NB4 (cell line): ENCODE results near the gene ERICH2.

Experiments
- DNase-seq: peaks from one replicate; pipeline ENCODE4 v3.0.0; 2010; ENCODE audit warnings: low read depth
- H3K4me3 ChIP-seq: one replicate; pipeline ENCODE4 v1.5.1; 2011; ENCODE audit warnings: mild to moderate bottlenecking, low read depth, low read length, moderate library complexity
- MYC ChIP-seq: IDR thresholded peaks from 2 replicates; pipeline ENCODE4 v1.6.1; 2011; ENCODE audit warnings: low read depth, low read length
- POLR2A ChIP-seq: IDR thresholded peaks from 2 replicates; pipeline ENCODE4 v1.6.1; 2011; ENCODE audit warnings: mild to moderate bottlenecking; ENCODE audit not compliant: insufficient read length; ENCODE audit errors: extremely low read depth
- TF ChIP-seq, protein P1 (sequence below): IDR thresholded peaks from 2 replicates; pipeline ENCODE4 v1.6.1; 2011; ENCODE audit warnings: low read depth, low read length
- TF ChIP-seq, protein P2 (sequence below): IDR thresholded peaks from one replicate; pipeline ENCODE4 v1.5.1; 2012; ENCODE audit warnings: low read depth, low read length

ERICH2 gene

DNA sequence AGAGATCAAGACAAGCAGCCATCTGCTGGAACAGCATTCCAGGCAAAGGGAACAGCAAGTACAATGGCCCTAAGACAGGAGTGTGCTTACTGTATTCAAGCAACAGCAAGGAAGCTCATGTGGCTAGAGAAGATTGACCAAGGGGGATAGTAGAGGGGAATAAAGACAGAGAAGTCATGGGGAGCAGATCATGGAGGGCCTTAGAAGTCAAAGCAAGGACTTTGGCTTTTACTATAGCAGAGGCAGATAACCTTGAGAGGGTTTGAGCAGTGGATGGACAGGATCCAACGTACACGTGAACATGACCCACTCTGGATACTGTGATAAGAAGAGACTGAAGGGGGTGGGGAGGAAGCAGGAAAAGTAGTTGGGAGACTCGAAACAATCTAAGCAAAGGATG lies 28.2 kb upstream of the ERICH2 start:
- TF ChIP-seq, protein P1, sequence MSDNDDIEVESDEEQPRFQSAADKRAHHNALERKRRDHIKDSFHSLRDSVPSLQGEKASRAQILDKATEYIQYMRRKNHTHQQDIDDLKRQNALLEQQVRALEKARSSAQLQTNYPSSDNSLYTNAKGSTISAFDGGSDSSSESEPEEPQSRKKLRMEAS: no peak
- TF ChIP-seq POLR2A (no peak), MYC (no peak)
- TF ChIP-seq, protein P2, sequence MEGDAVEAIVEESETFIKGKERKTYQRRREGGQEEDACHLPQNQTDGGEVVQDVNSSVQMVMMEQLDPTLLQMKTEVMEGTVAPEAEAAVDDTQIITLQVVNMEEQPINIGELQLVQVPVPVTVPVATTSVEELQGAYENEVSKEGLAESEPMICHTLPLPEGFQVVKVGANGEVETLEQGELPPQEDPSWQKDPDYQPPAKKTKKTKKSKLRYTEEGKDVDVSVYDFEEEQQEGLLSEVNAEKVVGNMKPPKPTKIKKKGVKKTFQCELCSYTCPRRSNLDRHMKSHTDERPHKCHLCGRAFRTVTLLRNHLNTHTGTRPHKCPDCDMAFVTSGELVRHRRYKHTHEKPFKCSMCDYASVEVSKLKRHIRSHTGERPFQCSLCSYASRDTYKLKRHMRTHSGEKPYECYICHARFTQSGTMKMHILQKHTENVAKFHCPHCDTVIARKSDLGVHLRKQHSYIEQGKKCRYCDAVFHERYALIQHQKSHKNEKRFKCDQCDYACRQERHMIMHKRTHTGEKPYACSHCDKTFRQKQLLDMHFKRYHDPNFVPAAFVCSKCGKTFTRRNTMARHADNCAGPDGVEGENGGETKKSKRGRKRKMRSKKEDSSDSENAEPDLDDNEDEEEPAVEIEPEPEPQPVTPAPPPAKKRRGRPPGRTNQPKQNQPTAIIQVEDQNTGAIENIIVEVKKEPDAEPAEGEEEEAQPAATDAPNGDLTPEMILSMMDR: no peak
- H3K4me3 ChIP-seq: no peak overlapping the region
- no peak for DNase-seq

DNA sequence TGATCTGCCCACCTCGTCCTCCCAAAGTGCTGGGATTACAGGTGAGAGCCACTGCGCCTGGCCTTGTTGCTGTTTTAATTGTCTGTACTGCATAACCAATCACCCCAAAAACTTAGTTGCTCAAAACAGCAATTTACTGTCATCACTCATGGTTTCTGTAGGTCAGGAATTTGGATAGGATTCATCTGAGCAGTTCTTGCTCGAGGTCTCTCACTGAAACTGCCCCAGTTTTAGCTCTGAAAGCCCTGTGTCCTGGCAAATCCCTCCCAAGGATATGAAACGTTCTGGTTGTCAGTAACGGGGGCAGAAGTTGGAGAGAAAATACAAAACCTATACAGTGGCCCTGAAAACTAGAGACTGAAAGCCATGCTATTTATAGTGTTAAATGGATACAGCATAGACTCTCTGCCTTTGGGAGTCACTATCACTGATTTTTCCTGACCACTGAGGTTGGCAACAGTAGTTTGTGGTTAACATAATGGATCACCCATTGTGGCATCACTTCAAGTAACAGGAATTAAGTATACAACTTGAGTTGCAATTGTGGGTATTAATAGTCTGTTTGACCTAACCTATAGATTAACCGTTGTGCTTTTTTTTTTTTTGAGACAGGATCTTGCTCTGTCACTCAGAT lies 27.2 kb upstream of the ERICH2 start:
- H3K4me3 ChIP-seq: no peak overlapping the region
- TF ChIP-seq MYC (no peak), POLR2A (no peak)
- TF ChIP-seq, protein P2: no peak
- TF ChIP-seq, protein P1: no peak
- DNase-seq: no peak

DNA sequence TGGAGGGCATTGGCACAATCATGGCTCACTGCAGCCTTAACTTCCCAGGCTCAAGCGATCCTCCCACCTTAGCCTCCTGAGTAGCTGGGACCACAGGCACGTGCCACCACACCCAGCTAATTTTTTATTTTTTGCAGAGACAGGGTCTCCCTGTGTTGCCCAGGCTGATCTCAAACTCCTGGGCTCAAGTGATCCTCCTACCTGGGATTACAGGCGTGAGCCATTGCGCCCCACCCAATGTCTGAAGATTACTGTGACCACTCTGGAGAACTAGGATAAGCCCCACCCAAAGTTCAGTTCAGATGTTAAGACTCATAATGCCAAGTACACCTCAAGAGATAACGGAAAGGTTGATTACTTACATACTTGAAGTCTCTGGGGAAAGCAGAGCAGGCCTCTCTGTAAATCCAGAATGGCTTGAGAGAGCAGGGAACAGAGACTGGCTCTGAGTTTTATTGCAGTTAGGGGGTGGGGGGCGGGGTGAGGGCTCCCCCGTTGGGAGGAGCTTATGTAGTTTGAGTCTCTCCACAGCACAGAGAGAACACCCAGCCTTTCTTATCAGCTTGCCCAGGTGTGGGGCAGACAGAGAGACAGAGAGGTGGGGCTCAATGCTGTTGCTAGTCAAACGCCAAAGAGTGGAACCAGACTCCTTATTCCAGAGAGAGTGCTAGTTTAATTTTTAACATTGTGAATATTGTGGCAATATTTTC lies 26.5 kb upstream of the ERICH2 start:
- DNase-seq: peak; percentile 69
- peak overlapping the region; percentile 30 for H3K4me3 ChIP-seq
- TF ChIP-seq, protein P1: no peak
- TF ChIP-seq, protein P2: no peak
- TF ChIP-seq MYC (no peak), POLR2A (no peak)

DNA sequence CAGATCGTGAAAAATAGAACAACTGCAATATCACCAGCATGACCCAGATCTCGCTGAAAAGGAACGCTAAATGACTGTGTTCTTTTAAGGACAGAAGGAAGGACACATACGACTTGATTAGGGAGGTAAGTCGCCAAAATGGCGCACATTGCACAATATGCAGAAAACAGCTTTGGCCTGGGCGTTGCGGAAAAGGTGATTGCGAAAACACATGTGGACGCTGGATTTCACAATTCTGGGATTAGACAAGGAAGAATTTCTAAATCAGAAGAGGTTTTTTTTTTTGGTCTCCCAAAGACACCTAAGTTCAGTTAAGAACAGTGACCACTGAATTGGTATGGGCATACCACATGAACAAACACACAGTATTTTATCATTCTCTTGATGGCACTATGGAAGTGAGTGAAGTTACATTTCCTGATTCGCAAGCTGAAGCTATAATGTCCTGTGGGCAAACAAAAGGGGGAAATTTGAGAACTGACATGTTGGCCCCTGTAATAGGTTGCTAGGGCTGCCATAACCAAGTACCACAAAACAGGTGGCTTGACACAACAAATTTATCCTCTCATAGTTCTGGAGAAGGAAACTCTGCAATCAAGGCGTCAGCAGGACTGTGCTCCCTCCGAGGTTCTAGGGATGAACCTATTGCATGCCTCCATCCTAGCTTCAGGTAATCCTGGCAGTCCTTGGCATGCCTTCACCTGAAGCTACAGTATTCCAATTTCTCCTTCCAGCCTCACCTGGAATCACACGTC lies 25.8 kb upstream of the ERICH2 start:
- H3K4me3 ChIP-seq: peak overlapping the region; percentile 30
- TF ChIP-seq POLR2A (no peak), MYC (0 out of 2 replicates have a peak, but pooled peaks have one; percentile 50)
- TF ChIP-seq, protein P1: peak; percentile 67; the same call in 1 of the 2 replicates
- TF ChIP-seq, protein P2: no peak
- DNase-seq: peak; percentile 92

DNA sequence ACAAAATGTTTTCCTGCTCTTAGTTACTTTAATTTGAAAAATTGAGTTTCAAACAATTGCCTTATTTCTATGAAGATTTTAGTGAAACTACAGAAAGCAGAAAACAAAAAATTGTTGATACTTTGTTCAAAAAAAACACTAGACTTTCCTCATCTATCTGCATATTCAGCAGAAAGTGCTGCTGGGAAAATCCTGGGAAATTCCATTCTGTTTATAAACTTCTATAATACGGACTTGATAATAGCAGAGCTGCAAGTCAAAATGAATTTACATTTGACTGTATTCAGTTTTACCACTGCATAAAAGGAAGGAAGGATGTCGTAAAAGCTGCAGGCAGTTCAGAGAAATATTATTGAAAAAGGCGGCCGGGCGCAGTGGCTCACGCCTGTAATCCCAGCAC lies 24.9 kb upstream of the ERICH2 start:
- DNase-seq: peak; percentile 39
- TF ChIP-seq MYC (no peak), POLR2A (no peak)
- TF ChIP-seq, protein P2: no peak
- TF ChIP-seq, protein P1: no peak
- H3K4me3 ChIP-seq: no peak overlapping the region
